Measurements from ENCODE around the gene RPL11.
"Not testable (repeated sequence)": the region's sequence is repeated elsewhere in the genome, so short reads cannot be mapped to it uniquely, and the experiment has no call there.

RPL11 gene

GRCh38 chr1:23685197-23685596 is 6.4 kb upstream of the RPL11 start:
- not testable (repeated sequence) for DNase-seq (ENCODE audit: low spot score)

GRCh38 chr1:23687680-23688079 is 3.9 kb upstream of the RPL11 start:
- not testable (repeated sequence) for DNase-seq (ENCODE audit: low spot score)

GRCh38 chr1:23688281-23688680 is 3.3 kb upstream of the RPL11 start:
- DNase-seq (ENCODE audit: low spot score): not testable (repeated sequence)

GRCh38 chr1:23692308-23692871 is 784 bp downstream of the RPL11 start:
- DNase-seq (ENCODE audit: low spot score): no peak

- DNase-seq (ENCODE audit: low spot score): no peak
These were observed 2.0 kb downstream of the RPL11 start for GRCh38 chr1:23693599-23693998.

- DNase-seq (ENCODE audit: low spot score): no peak
These were observed 2.8 kb downstream of the RPL11 start for GRCh38 chr1:23694371-23694770.

GRCh38 chr1:23695667-23696066 is 4.1 kb downstream of the RPL11 start:
- no peak for DNase-seq (ENCODE audit: low spot score)

GRCh38 chr1:23696335-23696989 is 4.9 kb downstream of the RPL11 start:
- no peak for DNase-seq (ENCODE audit: low spot score)

GRCh38 chr1:23698466-23698865 is 6.9 kb downstream of the RPL11 start:
- DNase-seq (ENCODE audit: low spot score): no peak

- DNase-seq (ENCODE audit: low spot score): no peak
These were observed 7.9 kb downstream of the RPL11 start for GRCh38 chr1:23699280-23700179.

- no peak for DNase-seq (ENCODE audit: low spot score)
These were observed 9.7 kb downstream of the RPL11 start for GRCh38 chr1:23701310-23701709.

GRCh38 chr1:23701996-23702395 is 10.4 kb downstream of the RPL11 start:
- DNase-seq (ENCODE audit: low spot score): no peak

GRCh38 chr1:23704834-23705495 is 13.4 kb downstream of the RPL11 start:
- no peak for DNase-seq (ENCODE audit: low spot score)

- DNase-seq (ENCODE audit: low spot score): no peak
These were observed 17.6 kb downstream of the RPL11 start for GRCh38 chr1:23709229-23709628.

- DNase-seq (ENCODE audit: low spot score): no peak
These were observed 26.9 kb downstream of the RPL11 start for GRCh38 chr1:23718482-23718881.

- no peak for DNase-seq (ENCODE audit: low spot score)
These were observed 27.7 kb downstream of the RPL11 start for GRCh38 chr1:23719162-23719820.

- no peak for DNase-seq (ENCODE audit: low spot score)
These were observed 28.8 kb downstream of the RPL11 start for GRCh38 chr1:23720256-23720995.

GRCh38 chr1:23722652-23723051 is 31.0 kb downstream of the RPL11 start:
- no peak for DNase-seq (ENCODE audit: low spot score)

- DNase-seq (ENCODE audit: low spot score): no peak
These were observed 35.1 kb downstream of the RPL11 start for GRCh38 chr1:23726686-23727085.

GRCh38 chr1:23727362-23727811 is 35.8 kb downstream of the RPL11 start:
- no peak for DNase-seq (ENCODE audit: low spot score)

Measured in globus pallidus (tissue), 1 donor.